Right ventricle myocardium inferior (tissue), 1 donor: ENCODE results near the gene CDK4. TPM values are rescaled to one million over a fixed set of nuclear protein-coding genes. Genes with fewer than 3 reads are reported as not detected.

ENCODE experiments used
- ATAC-seq: fragments of 200-7000 bp; cut with Tn5 transposase; one replicate; pipeline ENCODE4 v1.9.1; 2020; ENCODE audit warnings: mild to moderate bottlenecking, moderate library complexity
- DNase-seq: peaks from one replicate; pipeline ENCODE4 v3.0.0; 2021; ENCODE audit errors: missing footprints
- intact Hi-C: fragments of 100-400 bp; cut with DNase I; formaldehyde crosslinking; loops from one replicate; pipeline ENCODE4 v1.11.0; 2022
- long read RNA-seq: library from polyadenylated mRNA; unstranded; transcript quantifications from one replicate; pipeline ENCODE4 v2.0.0, GENCODE V29; 2021
- total RNA-seq: library from RNA; stranded (reverse); fragmentation: NEBNext Ultra II Directional; extraction: Animal tissue kit (Norgen Biotek cat#: 25700); gene quantifications from one replicate; pipeline ENCODE4 v1.2.1, GENCODE V29; 2021
- donor health status: DM: no; HTN: yes; CAD: no; lungs with severe emphysema.

CDK4 gene
- 42.3 TPM for total RNA-seq
- long read RNA-seq, transcript CDK4-201 (8 exons, 2,076 nt): major isoform, 27 of 30 reads
- long read RNA-seq, partial matches to known transcripts: 1 of 30 reads
- long read RNA-seq, other reads (novel, unspliced or antisense): 2 of 30 reads

- intact Hi-C loops: no loop called here
- ATAC-seq: peak; percentile 95
- DNase-seq: peak; percentile 100
Observed at GRCh38 chr12:57751788-57752667, at the start of gene CDK4. Gene CDK4, minus strand, starts transcription at chr12:57752310. Its CDS starts 593 bp downstream, at chr12:57751717.

GRCh38 chr12:57800965-57801364 is 48.9 kb upstream of the CDK4 start:
- ATAC-seq: no peak
- no peak for DNase-seq
- intact Hi-C loops: no loop called here

- DNase-seq: no peak
- no peak for ATAC-seq
- intact Hi-C loops: no loop called here
Observed at GRCh38 chr12:57797933-57798332, 45.8 kb upstream of the CDK4 start.

DNA sequence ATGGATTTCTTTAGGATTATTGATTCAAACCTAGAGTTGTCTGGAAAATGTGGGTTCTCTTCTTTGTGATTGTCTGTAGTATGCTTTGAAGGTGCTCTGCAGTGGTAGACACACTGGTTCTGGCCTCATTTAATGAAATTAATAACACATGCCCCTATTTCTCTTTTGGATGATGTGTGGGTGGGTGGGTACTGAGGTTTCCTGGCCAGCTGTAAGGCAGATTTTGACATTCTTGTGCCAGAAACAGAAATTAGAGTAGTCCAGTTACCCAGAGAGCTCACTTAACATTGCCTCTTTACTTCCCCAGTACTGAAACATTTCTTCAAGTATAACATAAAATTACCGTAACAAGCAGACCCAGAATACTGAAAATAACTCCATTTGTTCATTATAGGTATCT is 44.9 kb upstream of the CDK4 start:
- intact Hi-C loops: no loop called here
- DNase-seq (no peak), ATAC-seq (no peak)

DNA sequence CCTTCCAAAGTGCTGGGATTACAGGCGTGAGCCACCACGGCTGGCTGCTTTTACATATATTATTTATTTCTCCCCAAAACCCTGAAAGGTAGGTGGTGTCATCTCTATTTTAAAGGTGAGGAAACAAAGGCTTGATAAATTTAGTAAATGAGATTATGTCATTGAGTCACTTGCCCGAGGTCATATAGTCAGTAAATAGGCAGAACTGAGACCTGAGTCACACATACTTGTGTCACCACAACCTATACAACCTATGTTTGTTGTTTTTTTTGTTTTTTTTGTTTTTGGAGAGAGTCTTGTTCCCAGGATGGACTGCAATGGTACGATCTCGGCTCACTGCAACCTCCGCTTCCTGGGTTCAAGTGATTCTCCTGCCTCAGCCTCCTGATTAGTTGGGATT is 43.2 kb upstream of the CDK4 start:
- DNase-seq (no peak), ATAC-seq (no peak)
- intact Hi-C loops: no loop called here

DNA sequence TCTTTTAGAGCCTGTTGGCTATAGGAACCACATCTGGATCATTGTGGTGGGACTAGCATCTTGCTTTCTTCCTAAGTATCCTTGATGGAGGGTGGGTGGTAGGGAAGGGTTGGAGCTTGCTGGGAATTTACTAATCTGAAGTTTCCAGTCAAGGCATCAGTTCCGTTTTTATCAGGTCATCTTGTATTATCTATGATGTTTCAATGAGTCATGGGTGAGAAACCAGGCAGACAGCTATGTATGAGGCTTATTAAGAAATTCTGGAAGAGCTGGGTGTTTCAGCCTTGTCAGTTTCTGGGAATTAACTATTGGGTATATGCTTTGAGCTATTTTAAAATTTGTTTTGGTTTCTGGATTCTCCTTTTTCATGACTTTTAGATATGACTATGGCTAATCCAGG is 41.8 kb upstream of the CDK4 start:
- intact Hi-C loops: no loop called here
- ATAC-seq (no peak), DNase-seq (no peak)

DNA sequence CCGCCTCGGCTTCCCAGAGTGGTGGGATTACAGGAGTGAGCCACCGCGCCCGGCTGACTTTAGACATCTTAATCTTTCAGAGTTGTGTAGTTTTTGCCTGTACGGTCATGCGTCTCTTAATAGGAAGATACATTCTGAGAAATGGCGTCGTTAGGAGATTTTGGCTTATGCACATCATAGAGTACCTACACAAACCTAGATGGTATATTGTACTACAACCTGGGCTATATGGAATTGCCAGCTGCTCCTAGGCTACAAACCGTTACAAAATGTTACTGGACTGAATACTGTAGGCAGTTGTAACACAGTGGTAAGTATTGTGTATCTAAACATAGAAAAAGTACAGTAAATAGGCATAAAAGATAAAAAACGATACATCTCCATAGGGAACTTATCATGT is 31.8 kb upstream of the CDK4 start:
- DNase-seq (no peak), ATAC-seq (no peak)
- intact Hi-C loops: no loop called here

DNA sequence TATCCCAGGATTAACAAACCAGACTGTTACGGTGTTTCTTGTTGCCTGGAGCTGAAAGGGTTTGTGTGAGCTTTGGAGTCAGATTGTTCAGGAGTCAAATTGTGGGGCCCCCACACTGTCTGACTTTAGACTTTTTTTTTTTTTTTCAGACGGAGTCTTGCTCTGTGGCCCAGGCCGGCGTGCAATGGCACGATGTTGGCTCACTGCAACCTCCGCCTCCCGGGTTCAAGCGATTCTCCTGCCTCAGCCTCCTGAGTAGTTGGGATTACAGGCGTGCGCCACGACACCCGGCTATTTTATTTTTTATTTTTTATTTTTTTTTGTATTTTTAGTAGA is 31.3 kb upstream of the CDK4 start:
- ATAC-seq (no peak), DNase-seq (no peak)
- intact Hi-C loops: no loop called here

- ATAC-seq (peak; percentile 92), DNase-seq (peak; percentile 99)
- intact Hi-C loops: loop anchor here (1.0 kb wide), 1 partner anchor 122 kb away; no protein-coding TSS in a partner anchor
Observed at GRCh38 chr12:57782608-57783465, 30.7 kb upstream of the CDK4 start, which contains the start of gene TSFM. Gene TSFM, plus strand, starts transcription at chr12:57782787. Its CDS starts 15 bp downstream, at chr12:57782802.

- intact Hi-C loops: loop anchor here (1.0 kb wide), 1 partner anchor 123 kb away; no protein-coding TSS in a partner anchor
- no peak for DNase-seq
- ATAC-seq: no peak
Observed at GRCh38 chr12:57782243-57782607, 30.1 kb upstream of the CDK4 start.

- intact Hi-C loops: loop anchor here (1.0 kb wide), 1 partner anchor 124 kb away; no protein-coding TSS in a partner anchor
- ATAC-seq (no peak), DNase-seq (no peak)
Observed at GRCh38 chr12:57781801-57782200, 29.7 kb upstream of the CDK4 start.

- DNase-seq (no peak), ATAC-seq (no peak)
- intact Hi-C loops: no loop called here
Observed at GRCh38 chr12:57781244-57781643, 29.1 kb upstream of the CDK4 start.

- ATAC-seq (no peak), DNase-seq (no peak)
- intact Hi-C loops: no loop called here
Observed at GRCh38 chr12:57780284-57780897, 28.3 kb upstream of the CDK4 start.

DNA sequence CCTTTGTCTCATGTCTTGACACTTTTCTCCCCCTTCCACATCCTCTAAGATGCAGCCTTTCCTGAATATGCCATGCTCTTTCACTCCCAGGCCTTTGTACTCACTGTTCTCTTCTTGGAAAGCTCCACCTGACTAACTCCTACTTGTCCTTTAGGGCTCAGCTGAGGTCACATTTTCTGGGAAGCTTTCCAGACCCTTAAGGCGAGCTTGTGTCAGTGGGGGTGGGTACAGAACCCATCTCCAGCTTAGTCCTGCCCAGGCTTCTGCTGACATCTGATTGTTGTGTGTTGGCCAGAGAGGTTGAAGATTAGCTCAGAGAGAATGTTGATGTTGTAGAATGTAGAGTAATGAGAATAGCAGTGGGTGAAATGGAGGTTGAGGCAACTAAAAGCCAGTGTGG is 27.6 kb upstream of the CDK4 start:
- intact Hi-C loops: no loop called here
- no peak for DNase-seq
- no peak for ATAC-seq

- DNase-seq (no peak), ATAC-seq (no peak)
- intact Hi-C loops: no loop called here
Observed at GRCh38 chr12:57777911-57778310, 25.8 kb upstream of the CDK4 start.

DNA sequence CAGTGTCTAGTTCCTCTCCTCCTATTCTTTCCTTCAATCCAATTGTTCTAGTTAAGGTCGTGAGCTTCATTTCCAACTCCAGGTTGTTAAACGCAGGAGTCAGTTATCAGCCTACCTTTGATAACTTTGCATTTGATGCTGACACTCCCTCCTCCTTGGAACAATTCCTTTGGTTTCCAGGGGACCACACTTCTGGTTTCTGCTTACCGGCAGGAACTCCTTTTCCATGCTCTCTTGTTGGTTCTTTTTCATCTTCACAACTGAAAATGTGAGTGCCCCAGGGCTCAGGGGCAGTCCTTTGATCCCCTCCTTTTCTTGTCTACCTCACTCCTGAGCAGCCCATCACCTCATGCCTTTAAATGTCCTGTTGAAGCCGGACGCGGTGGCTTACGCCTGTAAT is 25.3 kb upstream of the CDK4 start:
- no peak for ATAC-seq
- intact Hi-C loops: no loop called here
- no peak for DNase-seq

DNA sequence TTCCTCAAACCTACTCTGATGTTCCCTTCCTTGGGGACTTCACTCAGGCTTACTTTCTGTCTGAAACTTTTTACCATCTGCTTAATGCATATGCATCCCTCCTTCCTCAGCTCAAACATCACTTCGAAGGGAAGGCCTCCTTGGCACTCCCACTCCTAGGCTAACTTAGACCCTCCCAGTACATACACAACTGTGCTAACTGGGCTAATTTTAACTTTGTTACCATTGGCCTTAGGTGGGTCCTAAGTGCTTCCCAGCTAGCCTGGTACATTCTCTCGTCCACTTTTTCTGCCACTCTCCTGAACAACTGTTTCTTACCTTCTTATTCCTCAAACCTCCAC is 24.1 kb upstream of the CDK4 start:
- intact Hi-C loops: no loop called here
- ATAC-seq (no peak), DNase-seq (no peak)

- DNase-seq (no peak), ATAC-seq (no peak)
- intact Hi-C loops: no loop called here
Observed at GRCh38 chr12:57775563-57776246, 23.6 kb upstream of the CDK4 start.

DNA sequence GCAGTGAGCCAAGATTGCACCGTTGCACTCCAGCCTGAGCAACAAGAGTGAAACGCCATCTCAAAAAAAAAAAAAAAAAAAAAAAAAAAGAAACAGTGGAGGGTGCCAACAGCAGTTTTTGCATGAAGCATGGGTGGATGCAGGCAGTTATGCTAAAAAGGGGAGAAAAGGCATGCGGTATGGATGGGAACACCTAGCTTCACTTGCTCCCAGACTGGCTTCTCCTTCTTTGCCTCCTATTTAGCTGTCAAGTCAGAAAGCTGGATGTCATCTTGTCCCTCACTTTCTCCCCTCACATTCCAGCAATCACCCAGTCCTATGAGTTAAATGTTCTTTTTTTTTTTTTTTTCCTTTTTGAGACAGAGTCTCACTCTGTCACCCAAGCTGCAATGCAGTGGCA is 22.9 kb upstream of the CDK4 start:
- intact Hi-C loops: no loop called here
- DNase-seq: no peak
- ATAC-seq: no peak
